Suppressor macrophage treated with lipopolysaccharide for 1 hour (primary cell): ENCODE results near the gene COPS9.

Source experiments
- DNase-seq, 3 donors: peaks; one replicate each; pipeline ENCODE4 v3.0.0-alpha.2; 2020 to 2022

Gene COPS9

DNA sequence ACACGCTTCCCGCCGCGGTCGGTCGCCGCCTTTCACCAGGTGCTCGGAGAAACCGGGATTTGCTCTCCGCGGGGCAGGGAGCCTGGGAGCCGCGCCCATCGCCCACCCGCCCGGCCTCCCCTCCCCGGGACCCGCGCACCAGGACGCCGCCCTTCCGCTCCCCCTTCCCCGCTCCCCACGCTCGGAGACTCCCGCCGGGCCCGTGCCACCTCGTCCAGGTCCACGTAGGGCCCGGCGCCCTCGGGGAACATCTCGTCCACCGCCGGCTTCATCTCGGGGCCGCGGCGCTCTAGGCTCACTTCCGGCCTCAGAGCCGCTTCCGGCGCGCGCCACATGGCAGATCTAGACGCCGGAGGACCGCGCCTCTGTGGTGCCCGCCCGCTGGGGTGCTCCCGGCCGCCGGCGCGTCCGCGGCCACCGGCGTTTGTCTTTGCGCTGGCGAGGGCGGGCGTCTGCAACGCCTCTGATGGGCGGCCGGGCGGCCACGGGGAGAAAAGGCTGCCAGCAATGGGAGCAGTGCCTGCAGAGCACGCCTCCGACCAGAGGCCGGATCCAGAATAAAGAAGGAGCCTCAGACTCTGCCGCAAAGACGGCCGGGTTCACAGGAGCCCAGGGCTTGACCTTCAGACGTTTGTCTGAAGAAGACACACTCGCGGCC is at the start of gene COPS9:
Gene COPS9, minus strand, starts transcription at position 293 of the 658 bp plus-strand sequence. Its CDS starts 21 bp downstream, at position 272.
- DNase-seq: peak; percentile 92 to 96 (median 95)

DNA sequence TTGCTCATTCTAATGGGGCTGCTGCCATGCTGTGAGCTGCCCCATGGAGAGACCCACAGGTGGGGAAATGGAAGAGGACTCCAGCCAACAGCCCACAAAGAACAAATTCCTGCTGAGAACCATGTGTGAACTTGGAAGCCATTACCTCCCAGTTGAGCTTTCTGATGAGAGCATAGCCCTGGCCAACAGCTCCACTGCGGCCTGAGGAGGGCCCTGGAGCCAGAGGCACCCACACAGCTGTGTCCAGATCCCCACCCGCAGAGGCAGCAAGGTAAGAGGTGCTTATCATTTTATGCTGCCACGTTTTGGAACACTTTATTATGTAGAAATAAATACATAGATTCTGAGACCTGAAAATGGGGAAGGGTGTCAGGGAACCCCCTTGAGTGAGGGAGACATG is 48.6 kb upstream of the COPS9 start:
- DNase-seq: no peak

GRCh38 chr2:240183875-240184590 is 47.9 kb upstream of the COPS9 start:
- DNase-seq: no peak

- no peak for DNase-seq
Observed at GRCh38 chr2:240183006-240183874, 47.1 kb upstream of the COPS9 start.

GRCh38 chr2:240182476-240182875 is 46.4 kb upstream of the COPS9 start:
- no peak for DNase-seq

- DNase-seq: no peak
Observed at GRCh38 chr2:240182001-240182400, 45.9 kb upstream of the COPS9 start.

DNA sequence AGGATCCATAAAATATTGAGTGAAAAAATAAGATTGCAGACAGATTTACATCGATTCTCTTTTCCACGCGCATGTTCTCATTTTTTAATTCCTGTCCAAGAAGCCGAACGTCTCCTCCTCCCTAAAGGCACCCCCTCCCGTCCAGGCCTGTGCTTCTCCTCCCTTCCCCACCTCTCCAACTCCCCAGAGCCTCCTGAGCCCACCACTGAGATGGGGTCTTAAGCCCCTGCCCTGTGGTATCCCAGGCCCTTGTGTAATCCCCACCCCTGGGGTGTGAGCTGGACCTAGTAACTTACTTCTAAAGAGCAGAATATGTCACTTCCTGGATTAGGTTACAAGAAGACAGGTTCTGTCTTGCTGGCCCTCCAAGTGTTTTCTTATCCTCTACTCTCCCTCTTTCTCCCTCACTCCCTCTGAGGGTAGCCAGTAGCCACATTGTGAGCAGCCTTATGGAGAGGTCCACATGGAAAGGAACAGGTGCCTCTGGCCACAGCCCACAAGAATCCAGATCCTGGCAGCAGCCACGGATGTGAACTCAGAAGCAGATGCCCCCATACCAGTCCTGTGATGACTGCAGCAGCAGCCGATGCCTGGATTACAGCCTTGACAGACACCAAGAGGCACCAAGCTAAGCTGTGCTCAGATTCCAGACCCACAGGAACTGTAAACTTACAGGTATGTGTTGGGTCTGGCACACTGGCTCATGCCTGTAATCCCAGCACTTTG is 44.0 kb upstream of the COPS9 start:
- no peak for DNase-seq

DNA sequence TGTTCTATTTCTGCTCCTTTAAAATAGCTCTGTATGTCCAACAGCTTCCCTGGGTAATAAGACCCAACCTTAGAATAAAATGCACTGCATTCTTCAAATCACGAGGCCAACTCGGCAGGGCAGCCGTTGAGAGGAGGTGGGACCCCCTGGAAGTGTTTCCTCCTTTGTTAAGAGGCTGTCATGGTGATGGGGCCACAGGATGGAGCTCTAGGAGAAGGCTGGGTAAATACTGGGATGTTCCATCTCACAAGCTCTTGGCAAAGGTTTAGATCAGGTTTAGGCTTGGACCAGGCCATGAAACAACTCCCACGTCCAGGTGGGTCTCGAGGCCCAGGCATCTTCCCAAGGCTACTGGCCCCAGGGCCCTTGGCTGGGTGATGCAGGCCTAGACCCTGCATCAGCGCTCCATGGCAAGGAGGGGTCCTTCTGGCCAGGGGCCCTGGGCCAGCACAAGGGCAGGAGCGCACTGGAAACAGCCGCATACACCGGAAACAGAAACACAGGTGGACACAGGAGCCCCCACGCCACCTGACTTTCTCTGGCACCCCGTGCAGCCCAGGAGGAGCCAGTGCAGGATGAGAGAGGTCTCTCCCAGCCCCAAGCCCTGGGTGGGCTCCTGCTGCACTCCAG is 43.2 kb upstream of the COPS9 start:
- DNase-seq: no peak

- no peak for DNase-seq
Observed at GRCh38 chr2:240178564-240178963, 42.5 kb upstream of the COPS9 start.

GRCh38 chr2:240174496-240174895 is 38.4 kb upstream of the COPS9 start:
- no peak for DNase-seq

GRCh38 chr2:240172071-240172895 is 36.2 kb upstream of the COPS9 start:
- no peak for DNase-seq

DNA sequence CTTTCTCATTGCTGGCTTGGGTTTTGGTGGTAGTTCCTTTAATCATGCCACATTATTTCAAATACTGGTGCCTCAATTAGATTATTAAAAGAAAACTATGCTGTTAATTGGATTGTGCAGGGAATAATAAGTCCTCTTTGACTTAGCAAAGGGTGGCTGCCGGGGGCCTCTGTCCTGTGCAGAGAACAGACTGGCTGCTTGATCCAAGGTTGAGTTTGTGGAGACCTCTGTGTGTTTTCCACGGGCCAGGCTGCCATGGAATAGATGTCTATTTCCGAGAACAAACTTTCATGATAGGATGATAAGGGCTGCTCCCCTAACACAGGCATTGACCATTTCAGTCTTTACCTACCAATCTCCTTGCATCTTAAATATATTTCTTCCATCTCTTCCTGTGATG is 34.8 kb upstream of the COPS9 start:
- no peak for DNase-seq

GRCh38 chr2:240170354-240170735 is 34.2 kb upstream of the COPS9 start:
- no peak for DNase-seq

DNA sequence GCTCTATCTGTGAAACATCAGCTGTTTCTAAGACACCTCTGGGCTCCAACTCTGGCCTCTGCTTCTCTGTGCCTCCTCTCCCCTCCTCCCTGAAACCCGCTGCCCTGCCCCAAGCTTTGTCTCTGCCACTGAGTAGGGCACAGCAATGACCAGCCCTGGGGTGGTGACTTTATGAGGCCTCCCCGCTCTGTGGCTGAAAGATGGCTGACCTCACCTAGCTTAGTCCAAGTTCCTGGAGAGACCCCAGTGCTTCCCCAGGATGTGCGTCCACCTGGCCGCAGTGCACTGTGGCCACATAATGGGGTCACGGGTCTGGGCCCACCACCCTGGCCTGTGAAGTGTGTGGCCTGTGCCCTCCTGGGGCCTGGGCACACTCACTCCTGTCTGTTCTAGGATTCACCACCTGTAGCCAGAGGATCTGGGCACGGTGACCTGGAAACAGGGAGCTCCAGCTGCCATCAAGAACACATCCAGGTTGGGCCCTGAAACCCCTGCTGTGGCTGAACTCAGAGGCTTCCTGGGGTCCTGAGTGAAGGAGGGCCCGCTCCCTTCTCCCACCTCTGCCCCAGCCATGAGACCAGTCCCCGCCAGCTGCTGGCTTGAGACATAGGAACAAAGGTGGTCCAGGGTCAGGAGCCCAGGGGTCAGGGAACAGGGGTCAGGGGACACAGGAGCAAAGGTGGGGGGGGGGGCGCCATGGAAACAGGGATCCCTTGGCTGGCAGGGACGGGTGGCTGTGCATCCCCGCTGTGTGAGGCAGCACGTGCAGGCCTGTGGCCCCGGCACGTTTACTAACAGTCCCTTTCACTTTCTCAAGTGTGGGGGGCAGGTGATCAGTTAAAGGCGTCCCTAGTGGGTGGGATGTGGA is 33.6 kb upstream of the COPS9 start:
- DNase-seq: no peak

DNA sequence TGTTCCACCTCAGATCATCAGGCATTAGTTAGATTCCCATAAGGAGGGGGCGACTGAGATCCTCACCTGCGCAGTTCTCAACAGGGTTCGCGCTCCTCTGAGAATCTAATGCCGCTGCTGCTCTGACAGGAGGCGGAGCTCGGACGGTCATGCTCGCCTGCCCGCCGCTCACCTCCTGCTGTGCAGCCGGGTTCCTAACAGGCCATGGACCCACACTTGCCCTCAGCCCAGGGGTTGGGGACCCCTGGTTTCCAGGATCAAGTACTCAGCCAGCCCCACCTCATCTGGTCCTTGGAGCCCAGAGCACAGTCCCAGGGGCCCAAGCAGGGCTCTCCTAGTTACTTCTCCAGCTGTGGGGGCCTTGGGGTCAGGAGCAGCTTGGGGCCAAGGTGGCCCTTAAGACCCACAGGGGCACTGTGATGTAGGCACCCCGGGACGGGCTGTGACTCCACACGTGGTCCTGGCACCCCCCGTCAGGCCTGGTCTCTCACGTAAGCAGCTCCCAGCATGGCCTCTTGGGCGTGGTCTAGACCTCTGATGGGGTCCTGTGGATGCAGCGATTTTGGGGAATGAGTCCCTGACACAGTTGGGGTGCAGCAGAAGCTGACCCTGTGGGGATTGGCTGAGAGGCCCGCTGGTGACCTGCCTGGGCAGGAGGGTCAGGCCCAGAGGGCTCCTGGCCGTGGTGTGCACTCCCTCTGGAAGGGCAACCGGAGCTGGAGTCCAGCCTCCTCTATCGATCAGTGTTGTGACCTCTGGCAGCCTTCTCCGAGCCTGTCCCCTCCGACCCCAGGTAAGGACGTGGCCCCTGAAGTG is 32.6 kb upstream of the COPS9 start:
- DNase-seq: no peak

GRCh38 chr2:240168041-240168440 is 31.9 kb upstream of the COPS9 start:
- no peak for DNase-seq

- no peak for DNase-seq
Observed at GRCh38 chr2:240167588-240167880, 31.4 kb upstream of the COPS9 start.

DNA sequence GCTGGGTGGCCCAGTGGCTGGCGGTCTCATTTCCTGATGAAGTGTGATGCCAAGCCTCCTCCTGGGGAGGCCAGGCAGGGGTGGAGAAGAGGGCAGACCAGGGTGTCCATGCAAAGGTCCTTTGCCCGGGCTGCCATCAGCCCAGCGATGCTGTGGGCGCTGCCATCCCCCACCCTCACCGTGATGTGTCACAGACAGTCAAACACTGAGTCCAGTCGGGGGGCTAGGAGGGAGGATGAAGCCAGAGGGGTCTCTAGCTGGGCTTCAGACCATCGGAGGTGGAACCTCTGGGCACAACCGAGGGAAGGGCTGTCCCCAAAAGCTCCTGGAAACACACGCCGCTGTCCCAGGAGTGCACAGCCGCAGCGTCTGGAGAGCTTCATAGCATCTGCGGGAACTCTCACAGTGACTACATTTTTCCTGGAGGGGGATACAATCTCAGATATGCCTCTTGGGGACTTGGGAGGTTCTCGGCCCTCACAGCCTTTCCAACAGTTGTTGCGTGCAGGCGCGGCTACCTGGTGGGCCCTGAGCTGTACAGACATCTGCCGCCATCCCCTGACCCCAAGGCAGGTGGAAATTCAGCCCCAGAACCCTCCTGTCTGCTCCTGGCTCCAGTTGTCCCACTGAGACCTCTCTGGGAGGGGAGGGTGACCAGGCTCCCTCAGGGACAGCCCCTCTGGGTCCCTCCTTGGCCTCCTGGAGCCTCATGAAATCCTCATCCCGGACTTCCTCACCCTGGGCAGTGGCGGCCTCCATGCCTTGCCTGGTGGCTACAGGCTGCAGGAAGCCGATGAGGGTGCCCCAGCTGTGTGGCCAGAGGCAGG is 30.9 kb upstream of the COPS9 start:
- DNase-seq: no peak

DNA sequence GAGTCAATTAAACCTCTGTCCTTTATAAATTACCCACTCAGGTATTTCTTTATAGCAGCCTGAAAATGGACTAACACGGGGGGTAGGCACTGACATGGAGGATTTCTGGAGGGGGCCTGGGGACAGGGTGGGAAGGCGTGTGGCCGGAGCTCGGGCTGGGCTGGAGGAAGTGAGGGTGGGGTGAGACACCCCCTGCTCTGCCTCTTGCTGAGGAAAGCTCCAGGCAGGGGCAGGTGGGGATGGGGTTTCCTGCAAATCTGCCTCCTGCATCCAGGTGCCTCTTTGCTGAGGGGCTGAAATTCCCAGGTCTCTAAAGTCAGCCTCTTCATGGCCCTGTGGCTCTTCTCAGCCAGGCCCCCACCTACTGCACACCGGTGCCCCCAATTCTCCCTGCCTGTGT is 30.1 kb upstream of the COPS9 start:
- DNase-seq: no peak
